ENCODE measurements around the gene YY1. TPM values are rescaled to one million over a fixed set of nuclear protein-coding genes. Genes with fewer than 3 reads are reported as not detected.
"Not testable (repeated sequence)": the region's sequence is repeated elsewhere in the genome, so short reads cannot be mapped to it uniquely, and the experiment has no call there.

YY1 gene
- total and polyA plus RNA-seq, 2 of the 8 experiments (the other 6 are each of a cell fraction or from before 2014, with no cell fraction given) = 26.4 to 106 TPM

DNA sequence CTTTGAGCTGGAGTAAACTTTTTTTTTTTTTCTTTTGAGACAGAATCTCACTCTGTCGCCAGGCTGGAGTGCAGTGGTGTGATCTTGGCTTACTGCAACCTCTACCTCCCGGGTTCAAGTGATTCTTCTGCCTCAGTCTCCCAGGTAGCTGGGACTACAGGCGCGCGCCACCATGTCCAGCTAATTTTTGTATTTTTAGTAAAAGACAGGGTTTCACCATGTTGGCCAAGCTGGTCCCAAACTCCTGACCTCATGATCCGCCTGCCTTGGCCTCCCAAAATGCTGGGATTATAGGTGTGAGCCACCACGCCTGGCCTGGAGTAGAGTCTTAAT lies 34.1 kb upstream of the YY1 start:
- not testable (repeated sequence) for H4K20me1 ChIP-seq (replicated peaks in 1 of 2; ENCODE audit: control insufficient read depth in 1 of 2, insufficient read depth in 2 of 2, low read length in 2 of 2); H3K14ac ChIP-seq (ENCODE audit: insufficient read length); H3K9me3 ChIP-seq (ENCODE audit: insufficient read depth in 2 of 2, low read depth in 1 of 2, low read length in 1 of 2); H3K23ac ChIP-seq (ENCODE audit: insufficient read length); H2BK20ac ChIP-seq (ENCODE audit: low read length); H3K18ac ChIP-seq (ENCODE audit: extremely low read depth, low read length); H3K79me1 ChIP-seq (ENCODE audit: low read depth, low read length); H4K8ac ChIP-seq (ENCODE audit: extremely low read depth, insufficient read depth, low read length); H3K4me2 ChIP-seq (ENCODE audit: insufficient read depth in 1 of 2, low read depth in 2 of 2, low read length in 2 of 2); H3K4ac ChIP-seq (replicated peaks; ENCODE audit: insufficient read length, low read depth, low read length); H2BK12ac ChIP-seq (ENCODE audit: low read depth, low read length); H3K36me3 ChIP-seq (ENCODE audit: control insufficient read depth in 2 of 4, insufficient read depth in 4 of 4, low read length in 3 of 4); H3K4me3 ChIP-seq (ENCODE audit: extremely low read depth in 1 of 4, insufficient read depth in 2 of 4, low read depth in 3 of 4, low read length in 4 of 4); H3K27ac ChIP-seq (ENCODE audit: low read depth, low read length); H2AFZ ChIP-seq (ENCODE audit: low read length); H4K5ac ChIP-seq (ENCODE audit: insufficient read length, low read depth, low read length); H3K9ac ChIP-seq (replicated peaks in 1 of 4; ENCODE audit: extremely low read depth in 1 of 4, low read depth in 3 of 4, low read length in 3 of 4); H2BK120ac ChIP-seq (replicated peaks; ENCODE audit: low read depth, low read length); H2BK15ac ChIP-seq (ENCODE audit: low read length); H3K27me3 ChIP-seq (replicated peaks in 1 of 4; ENCODE audit: control insufficient read depth in 3 of 4, extremely low read depth in 1 of 4, insufficient read depth in 3 of 4, low read length in 3 of 4); H3K79me2 ChIP-seq (ENCODE audit: control insufficient read depth in 1 of 2, insufficient read depth in 2 of 2, low read length in 2 of 2); H3K23me2 ChIP-seq (ENCODE audit: low read depth, low read length); H2BK5ac ChIP-seq (ENCODE audit: low read depth, low read length); FAIRE-seq; H2AK5ac ChIP-seq (ENCODE audit: low read depth, low read length); H3K4me1 ChIP-seq (replicated peaks in 1 of 4; ENCODE audit: control insufficient read depth in 3 of 4, insufficient read depth in 4 of 4, low read length in 3 of 4); DNase-seq (ENCODE audit: low read depth in 1 of 2, low spot score in 2 of 2); H4K91ac ChIP-seq (replicated peaks; ENCODE audit: insufficient read length, low read length); H3K56ac ChIP-seq (replicated peaks; ENCODE audit: insufficient read length, low read depth, low read length)
- 88% methylated on average over 7 of the region's 7 CpGs; no CpG with 5 or more reads in 1 of the 2 experiments for WGBS, 2 experiments (ENCODE audit: extremely low coverage in 1 of 2, insufficient coverage in 1 of 2, insufficient read length in 1 of 2, insufficient replicate concordance in 2 of 2, low coverage in 1 of 2, low lambda C conversion rate in 2 of 2, missing lambda C conversion rate in 1 of 2)
- CTCF ChIA-PET (ENCODE audit: partially characterized antibody) = interaction anchor here (0.7 to 4.1 kb wide), 4 partner anchors 10 to 97 kb away, joined by 3 to 24 read pairs (median 4); no protein-coding TSS in a partner anchor
- POLR2A ChIA-PET (ENCODE audit: partially characterized antibody) = interaction anchor here (0.8 to 1.3 kb wide), 3 partner anchors 10 to 64 kb away, joined by 3 to 5 read pairs (median 4); no protein-coding TSS in a partner anchor

DNA sequence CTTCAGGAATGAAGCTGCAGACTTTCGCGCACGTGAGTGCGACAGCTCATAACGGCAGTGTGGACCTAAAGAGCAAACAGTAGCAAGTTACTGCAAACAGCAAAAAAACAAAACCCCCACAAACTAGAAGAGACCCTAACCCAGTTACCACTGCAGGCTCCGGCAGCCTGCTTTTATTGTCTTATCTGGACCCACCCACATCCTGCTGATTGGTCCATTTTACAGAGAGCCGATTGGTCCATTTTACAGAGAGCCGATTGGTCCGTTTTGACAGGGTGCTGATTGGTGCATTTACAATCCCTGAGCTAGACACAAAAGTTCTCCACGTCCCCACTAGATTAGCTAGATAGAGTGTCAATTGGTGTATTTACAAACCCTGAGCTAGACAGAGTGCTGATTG lies 31.4 kb upstream of the YY1 start:
- not testable (repeated sequence) for H3K56ac ChIP-seq (replicated peaks; ENCODE audit: insufficient read length, low read depth, low read length); H2BK20ac ChIP-seq (ENCODE audit: low read length); H3K4me3 ChIP-seq (ENCODE audit: extremely low read depth in 1 of 4, insufficient read depth in 2 of 4, low read depth in 3 of 4, low read length in 4 of 4); H3K27ac ChIP-seq (ENCODE audit: low read depth, low read length); H3K27me3 ChIP-seq (replicated peaks in 1 of 4; ENCODE audit: control insufficient read depth in 3 of 4, extremely low read depth in 1 of 4, insufficient read depth in 3 of 4, low read length in 3 of 4); H2AK5ac ChIP-seq (ENCODE audit: low read depth, low read length); H2BK120ac ChIP-seq (replicated peaks; ENCODE audit: low read depth, low read length); H3K18ac ChIP-seq (ENCODE audit: extremely low read depth, low read length); H4K91ac ChIP-seq (replicated peaks; ENCODE audit: insufficient read length, low read length); H3K79me1 ChIP-seq (ENCODE audit: low read depth, low read length); H2AFZ ChIP-seq (ENCODE audit: low read length); H4K20me1 ChIP-seq (replicated peaks in 1 of 2; ENCODE audit: control insufficient read depth in 1 of 2, insufficient read depth in 2 of 2, low read length in 2 of 2); H3K9ac ChIP-seq (replicated peaks in 1 of 4; ENCODE audit: extremely low read depth in 1 of 4, low read depth in 3 of 4, low read length in 3 of 4); H4K5ac ChIP-seq (ENCODE audit: insufficient read length, low read depth, low read length); H3K79me2 ChIP-seq (ENCODE audit: control insufficient read depth in 1 of 2, insufficient read depth in 2 of 2, low read length in 2 of 2); H3K9me3 ChIP-seq (ENCODE audit: insufficient read depth in 2 of 2, low read depth in 1 of 2, low read length in 1 of 2); H3K4me2 ChIP-seq (ENCODE audit: insufficient read depth in 1 of 2, low read depth in 2 of 2, low read length in 2 of 2); H3K4me1 ChIP-seq (replicated peaks in 1 of 4; ENCODE audit: control insufficient read depth in 3 of 4, insufficient read depth in 4 of 4, low read length in 3 of 4); H3K23ac ChIP-seq (ENCODE audit: insufficient read length); H3K4ac ChIP-seq (replicated peaks; ENCODE audit: insufficient read length, low read depth, low read length); H3K14ac ChIP-seq (ENCODE audit: insufficient read length); H3K23me2 ChIP-seq (ENCODE audit: low read depth, low read length); FAIRE-seq; H2BK5ac ChIP-seq (ENCODE audit: low read depth, low read length); DNase-seq (ENCODE audit: low read depth in 1 of 2, low spot score in 2 of 2); H4K8ac ChIP-seq (ENCODE audit: extremely low read depth, insufficient read depth, low read length); H3K36me3 ChIP-seq (ENCODE audit: control insufficient read depth in 2 of 4, insufficient read depth in 4 of 4, low read length in 3 of 4); H2BK12ac ChIP-seq (ENCODE audit: low read depth, low read length)
- ChIA-PET CTCF (ENCODE audit: partially characterized antibody) (interaction anchor here (3.3 kb wide), 1 partner anchor 14 kb away, joined by 17 read pairs; no protein-coding TSS in a partner anchor), POLR2A (ENCODE audit: partially characterized antibody) (interaction anchor here (1.5 to 1.7 kb wide), 2 partner anchors 8 to 12 kb away, joined by 4 to 5 read pairs; no protein-coding TSS in a partner anchor)
- 98% methylated on average over 10 of the region's 10 CpGs; no CpG with 5 or more reads in 1 of the 2 experiments for WGBS, 2 experiments (ENCODE audit: extremely low coverage in 1 of 2, insufficient coverage in 1 of 2, insufficient read length in 1 of 2, insufficient replicate concordance in 2 of 2, low coverage in 1 of 2, low lambda C conversion rate in 2 of 2, missing lambda C conversion rate in 1 of 2)
- H2BK15ac ChIP-seq (ENCODE audit: low read length) = peak overlapping the region; percentile 88; the same call in 1 of the 2 replicates
